CD4-positive, alpha-beta memory T cell (primary cell): ENCODE results near the gene SUMF2. TPM values are rescaled to one million over a fixed set of nuclear protein-coding genes. Genes with fewer than 3 reads are reported as not detected.
A peak's percentile ranks its signal among the peaks of the same experiment; 100 is the strongest.
"Not testable (repeated sequence)": the region's sequence is repeated elsewhere in the genome, so short reads cannot be mapped to it uniquely, and the experiment has no call there.

Source experiments
- CTCF ChIA-PET: fragments of 350-600 bp; sonication (Branson Sonifier 250); formaldehyde crosslinking; loops from one replicate; lab custom pipeline; 2021; ENCODE audit warnings: inconsistent platforms; ENCODE audit not compliant: partially characterized antibody; lab: Charles Lee
- POLR2A ChIA-PET: fragments of 350-600 bp; sonication (Branson Sonifier 250); formaldehyde crosslinking; loops from one replicate; lab custom pipeline; 2021; ENCODE audit not compliant: partially characterized antibody; lab: Charles Lee
- DNase-seq, 5 donors: peaks; one replicate each; pipeline versions ENCODE4 v3.0.0 to v3.0.0-alpha.2; 2020 to 2022; ENCODE audit warnings: mixed read lengths in 1 of 5
- H3K27ac ChIP-seq: one replicate; pipeline ENCODE4 v1.7.0; 2013; ENCODE audit warnings: low read depth, low read length
- H3K27me3 ChIP-seq: 2 replicates; pipeline ENCODE4 v1.7.0; 2013; ENCODE audit warnings: mild to moderate bottlenecking, low read length, moderate library complexity; ENCODE audit not compliant: insufficient read depth
- H3K36me3 ChIP-seq: 2 replicates; pipeline ENCODE4 v1.7.0; 2013; ENCODE audit warnings: mild to moderate bottlenecking, low read length, moderate library complexity; ENCODE audit not compliant: insufficient read depth
- H3K4me1 ChIP-seq: 2 replicates; pipeline ENCODE4 v1.7.0; 2013; ENCODE audit warnings: mild to moderate bottlenecking, low read length, moderate library complexity; ENCODE audit not compliant: insufficient read depth
- H3K4me3 ChIP-seq, 2 donors: one replicate each; pipeline ENCODE4 v1.7.0; 2013; ENCODE audit warnings: low read length in 2 of 2, mild to moderate bottlenecking in 1 of 2
- H3K9me3 ChIP-seq, 2 donors: one replicate each; pipeline ENCODE4 v1.7.0; 2013; ENCODE audit warnings: low read length in 2 of 2, control low read depth in 1 of 2; ENCODE audit not compliant: control insufficient read depth in 1 of 2
- H3K27ac Mint-ChIP-seq, 7 donors: one replicate each; pipeline ENCODE4 v1.8.0; 2020 to 2021; ENCODE audit warnings: mixed read lengths in 7 of 7, mild to moderate bottlenecking in 6 of 7, inconsistent platforms in 3 of 7, moderate library complexity in 3 of 7
- H3K27me3 Mint-ChIP-seq, 2 donors: one replicate each; pipeline ENCODE4 v1.8.0; 2020 to 2021; ENCODE audit warnings: mixed read lengths in 2 of 2
- H3K36me3 Mint-ChIP-seq, 2 donors: one replicate each; pipeline ENCODE4 v1.8.0; 2020 to 2021; ENCODE audit warnings: mixed read lengths in 2 of 2, inconsistent platforms in 1 of 2, mild to moderate bottlenecking in 1 of 2
- H3K4me1 Mint-ChIP-seq, 4 donors: one replicate each; pipeline ENCODE4 v1.8.0; 2020 to 2021; ENCODE audit warnings: mixed read lengths in 4 of 4, mild to moderate bottlenecking in 1 of 4
- H3K4me3 Mint-ChIP-seq, 8 donors: one replicate each; pipeline ENCODE4 v1.8.0; 2020 to 2021; ENCODE audit warnings: mixed read lengths in 8 of 8, mild to moderate bottlenecking in 7 of 8, moderate library complexity in 6 of 8, inconsistent platforms in 3 of 8
- H3K9me3 Mint-ChIP-seq, 8 donors: one replicate each; pipeline ENCODE4 v1.8.0; 2020 to 2021; ENCODE audit warnings: mixed read lengths in 8 of 8, mild to moderate bottlenecking in 5 of 8, inconsistent platforms in 3 of 8, moderate library complexity in 1 of 8
- intact Hi-C: fragments of 100-400 bp; cut with micrococcal nuclease; formaldehyde crosslinking; loops from one replicate; pipeline ENCODE4 v1.15.1; 2023
- polyA plus RNA-seq, 2 donors: library from polyadenylated mRNA; unstranded; fragments of 300-500 nt; fragmentation: Illumina TruSeq; gene quantifications; one replicate each; pipeline ENCODE4 v1.2.3, GENCODE V29; 2021
- total RNA-seq, 2 experiments: library from RNA; stranded (reverse); gene quantifications; one replicate each; pipeline ENCODE4 v1.2.3, GENCODE V29; 2021

Gene SUMF2
- total and polyA plus RNA-seq, 4 experiments from 2014 or later = 79.9 to 177 (median 164) TPM

DNA sequence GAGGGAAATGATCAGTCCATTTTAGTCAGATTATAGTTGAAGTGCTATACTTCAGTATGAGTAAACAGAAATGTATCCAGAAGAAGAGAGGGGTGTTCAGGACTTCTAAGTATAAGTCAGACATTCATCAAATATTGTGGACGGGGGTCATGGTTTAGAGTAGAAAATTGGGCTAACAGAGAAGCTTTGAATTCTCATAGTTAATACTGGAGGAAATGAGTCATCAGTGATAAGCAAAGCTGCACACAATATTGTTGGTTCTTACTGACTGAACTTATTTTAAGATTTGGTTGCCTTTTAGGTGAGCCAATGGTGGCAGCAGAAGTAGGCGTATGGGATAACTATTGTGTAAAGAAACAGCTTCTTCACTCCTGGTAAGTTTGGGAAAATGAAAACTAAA lies 1.7 kb upstream of the SUMF2 start:
- H3K27ac ChIP-seq = no peak overlapping the region
- Mint-ChIP-seq H3K4me3 (peak overlapping the region in 4 of 8 donors; percentile 3 to 58 (median 22)), H3K9me3 (peaks cover 0 to 2% (median 0%) of the 10 kb centered on the region in 8 donors), H3K27ac (peak overlapping the region in 5 of 7 donors; percentile 10 to 92 (median 77)), H3K27me3 (no peaks in the 10 kb centered on the region), H3K4me1 (peaks cover 21 to 35% (median 27%) of the 10 kb centered on the region in 4 donors), H3K36me3 (peaks cover 31 to 68% of the 10 kb centered on the region in 2 donors)
- ChIA-PET CTCF (interaction anchor here (1.1 to 1.4 kb wide), 4 partner anchors 9 to 98 kb away, joined by 3 to 4 read pairs (median 4); partner anchors contain the start of gene NIPSNAP2), POLR2A (interaction anchor here (1.2 to 5.4 kb wide), 2 partner anchors 9 to 29 kb away, joined by 6 to 87 read pairs; partner anchors contain the start of genes CCT6A and PSPH)
- intact Hi-C loops = no loop called here
- H3K4me1 ChIP-seq = peaks cover 22% of the 10 kb centered on the region
- no peak overlapping the region for H3K4me3 ChIP-seq
- H3K27me3 ChIP-seq = no peaks in the 10 kb centered on the region
- peaks cover 35% of the 10 kb centered on the region for H3K36me3 ChIP-seq
- no peak for DNase-seq
- H3K9me3 ChIP-seq = no peaks in the 10 kb centered on the region

DNA sequence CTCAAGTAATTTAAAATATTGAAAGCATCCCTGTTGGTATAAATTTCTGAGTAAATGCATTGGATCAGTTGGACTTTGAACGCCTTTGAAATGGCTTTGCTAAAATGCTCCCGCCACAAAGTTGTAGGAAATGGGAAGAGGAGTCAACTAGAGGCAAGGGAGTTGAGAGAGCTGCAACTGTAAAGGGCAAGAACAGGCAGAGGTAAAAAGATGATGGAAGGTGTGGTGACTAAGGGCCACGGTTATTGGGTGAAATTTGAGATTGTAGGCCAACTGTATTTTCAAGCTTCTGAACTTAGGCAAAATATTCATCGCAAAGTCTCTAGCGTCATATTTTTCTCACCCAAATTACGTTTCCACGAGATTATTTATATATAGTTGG lies 595 bp upstream of the SUMF2 start:
- ChIA-PET CTCF (interaction anchor here (1.1 to 3.2 kb wide), 4 partner anchors 10 to 100 kb away, joined by 4 to 40 read pairs (median 4); partner anchors contain the start of gene NIPSNAP2), POLR2A (interaction anchor here (0.7 to 5.4 kb wide), 4 partner anchors 10 to 492 kb away, joined by 3 to 87 read pairs (median 12); partner anchors contain the start of genes CCT6A and PSPH)
- H3K4me1 ChIP-seq = peaks cover 22% of the 10 kb centered on the region
- Mint-ChIP-seq H3K27me3 (no peaks in the 10 kb centered on the region), H3K4me1 (peaks cover 21 to 35% (median 27%) of the 10 kb centered on the region in 4 donors), H3K4me3 (peak overlapping the region; percentile 89 to 95 (median 94)), H3K36me3 (peaks cover 25 to 60% of the 10 kb centered on the region in 2 donors), H3K27ac (peak overlapping the region; percentile 90 to 98 (median 95)), H3K9me3 (peaks cover 0 to 2% (median 0%) of the 10 kb centered on the region in 8 donors)
- peak overlapping the region; percentile 72 for H3K27ac ChIP-seq
- peak overlapping the region in 1 of 2 donors; percentile 97 for H3K4me3 ChIP-seq
- no peaks in the 10 kb centered on the region for H3K27me3 ChIP-seq
- no peak for DNase-seq
- intact Hi-C loops = no loop called here
- H3K9me3 ChIP-seq = no peaks in the 10 kb centered on the region
- peaks cover 25% of the 10 kb centered on the region for H3K36me3 ChIP-seq

DNA sequence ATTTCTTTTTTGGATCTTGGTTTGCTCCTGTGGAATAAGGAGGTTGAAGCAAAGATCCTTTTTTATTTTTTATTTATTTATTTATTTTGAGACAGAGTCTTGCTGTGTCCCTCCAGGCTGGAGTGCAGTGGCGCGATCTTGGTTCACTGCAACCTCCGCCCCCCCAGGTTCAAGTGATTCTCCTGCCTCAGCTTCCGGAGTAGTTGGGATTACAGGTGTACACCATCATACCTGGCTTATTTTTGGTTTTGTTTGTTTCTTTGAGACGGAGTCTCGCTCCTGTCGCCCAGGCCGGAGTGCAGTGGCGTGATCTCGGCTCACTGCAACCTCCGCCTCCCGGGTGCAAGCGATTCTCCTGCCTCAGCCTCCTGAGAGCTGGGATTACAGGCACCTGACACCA lies 2.3 kb downstream of the SUMF2 start:
- intact Hi-C loops, H3K27me3 Mint-ChIP-seq, H3K27me3 ChIP-seq, DNase-seq, H3K9me3 ChIP-seq, H3K4me3 ChIP-seq, H3K9me3 Mint-ChIP-seq, H3K27ac ChIP-seq: not testable (repeated sequence)
- Mint-ChIP-seq H3K36me3 (peaks cover 24 to 48% of the 10 kb centered on the region in 2 donors), H3K27ac (peak overlapping the region in 1 of 7 donors; percentile 63), H3K4me1 (peaks cover 21 to 39% (median 28%) of the 10 kb centered on the region in 4 donors), H3K4me3 (peak overlapping the region in 1 of 8 donors; percentile 73)
- Histone ChIP-seq H3K36me3 (peaks cover 14% of the 10 kb centered on the region), H3K4me1 (peaks cover 22% of the 10 kb centered on the region)
- ChIA-PET POLR2A (interaction anchor here (1.8 to 5.4 kb wide), 2 partner anchors 13 to 40 kb away, joined by 4 to 87 read pairs; partner anchors contain the start of genes CCT6A, CHCHD2 and PSPH), CTCF (interaction anchor here (0.7 to 3.2 kb wide), 3 partner anchors 8 to 13 kb away, joined by 3 to 40 read pairs (median 4); no protein-coding TSS in a partner anchor)

DNA sequence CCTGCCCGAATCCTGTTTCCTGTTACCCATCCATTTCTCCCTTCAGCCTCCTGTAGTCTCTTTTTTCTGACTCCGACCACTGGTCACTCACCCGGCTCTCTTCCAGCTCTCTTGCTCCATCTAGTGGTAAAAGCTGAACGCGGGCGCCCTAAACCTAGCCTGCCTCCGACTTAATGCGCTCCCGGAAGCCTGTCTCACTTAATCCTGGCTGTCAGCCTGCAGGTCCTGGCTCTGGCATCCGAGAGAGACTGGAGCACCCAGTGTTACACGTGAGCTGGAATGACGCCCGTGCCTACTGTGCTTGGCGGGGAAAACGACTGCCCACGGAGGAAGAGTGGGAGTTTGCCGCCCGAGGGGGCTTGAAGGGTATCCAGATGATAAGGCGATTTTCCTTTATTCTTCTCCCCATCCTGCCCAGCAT lies 10.3 kb downstream of the SUMF2 start:
- peak overlapping the region in 6 of 7 donors; percentile 6 to 86 (median 72) for H3K27ac Mint-ChIP-seq
- no peak overlapping the region for H3K27ac ChIP-seq
- CTCF ChIA-PET = interaction anchor here (0.6 to 12.0 kb wide), 30 partner anchors 9 to 572 kb away, joined by 3 to 240 read pairs (median 6); partner anchors contain the start of genes CHCHD2, NIPSNAP2, PHKG1 and PSPH

DNA sequence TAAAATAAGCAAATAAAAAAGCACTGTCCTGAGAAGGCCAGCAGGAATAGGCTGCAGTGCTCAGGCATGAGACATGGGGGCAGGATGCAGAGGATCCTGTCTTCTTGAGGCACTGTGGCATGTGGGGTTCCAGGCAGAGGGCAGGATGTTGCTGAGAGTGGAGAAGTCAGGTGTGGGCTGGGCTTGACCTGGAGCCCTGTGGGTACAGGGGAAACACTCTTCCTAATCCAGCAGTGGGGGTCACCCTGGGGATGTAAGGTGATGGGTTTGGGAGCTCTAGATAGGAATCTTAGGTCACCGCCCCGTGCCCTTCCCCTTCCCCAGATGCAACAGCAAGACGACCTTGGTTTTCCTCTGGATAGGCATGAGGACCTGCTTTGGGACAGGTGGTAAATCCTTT lies 13.6 kb downstream of the SUMF2 start:
- intact Hi-C loops = no loop called here
- H3K4me1 ChIP-seq = no peaks in the 10 kb centered on the region
- no peak overlapping the region for H3K27ac ChIP-seq
- Mint-ChIP-seq H3K9me3 (no peaks in the 10 kb centered on the region), H3K4me1 (peaks cover 3 to 6% (median 6%) of the 10 kb centered on the region in 4 donors), H3K27ac (no peak overlapping the region), H3K36me3 (peaks cover 19 to 46% of the 10 kb centered on the region in 2 donors), H3K27me3 (no peaks in the 10 kb centered on the region), H3K4me3 (no peak overlapping the region)
- no peaks in the 10 kb centered on the region for H3K9me3 ChIP-seq
- H3K27me3 ChIP-seq = no peaks in the 10 kb centered on the region
- H3K36me3 ChIP-seq = peaks cover 14% of the 10 kb centered on the region
- POLR2A ChIA-PET = interaction anchor here (1.7 kb wide), 1 partner anchor 13 kb away, joined by 5 read pairs; the partner anchor contains the start of gene SUMF2
- CTCF ChIA-PET = interaction anchor here (0.6 to 12.0 kb wide), 3 partner anchors 11 to 72 kb away, joined by 3 to 240 read pairs (median 4); partner anchors contain the start of gene SUMF2
- no peak overlapping the region for H3K4me3 ChIP-seq
- DNase-seq = no peak

More for the DNA sequence above, 10.3 kb downstream of the SUMF2 start:
- Mint-ChIP-seq H3K36me3 (peaks cover 19 to 34% of the 10 kb centered on the region in 2 donors), H3K27me3 (no peaks in the 10 kb centered on the region), H3K9me3 (no peaks in the 10 kb centered on the region), H3K4me3 (no peak overlapping the region), H3K4me1 (peaks cover 3 to 6% (median 6%) of the 10 kb centered on the region in 4 donors)
- Histone ChIP-seq H3K27me3 (no peaks in the 10 kb centered on the region), H3K36me3 (peaks cover 18% of the 10 kb centered on the region), H3K4me1 (no peaks in the 10 kb centered on the region), H3K9me3 (no peaks in the 10 kb centered on the region), H3K4me3 (no peak overlapping the region)
- POLR2A ChIA-PET = interaction anchor here (1.0 to 3.6 kb wide), 2 partner anchors 10 to 433 kb away, joined by 3 to 22 read pairs; partner anchors contain the start of gene SUMF2
- intact Hi-C loops = loop anchor here (1.0 kb wide), 2 partner anchors 69 to 433 kb away; no protein-coding TSS in a partner anchor
- peak; percentile 50 to 71 (median 56) for DNase-seq

DNA sequence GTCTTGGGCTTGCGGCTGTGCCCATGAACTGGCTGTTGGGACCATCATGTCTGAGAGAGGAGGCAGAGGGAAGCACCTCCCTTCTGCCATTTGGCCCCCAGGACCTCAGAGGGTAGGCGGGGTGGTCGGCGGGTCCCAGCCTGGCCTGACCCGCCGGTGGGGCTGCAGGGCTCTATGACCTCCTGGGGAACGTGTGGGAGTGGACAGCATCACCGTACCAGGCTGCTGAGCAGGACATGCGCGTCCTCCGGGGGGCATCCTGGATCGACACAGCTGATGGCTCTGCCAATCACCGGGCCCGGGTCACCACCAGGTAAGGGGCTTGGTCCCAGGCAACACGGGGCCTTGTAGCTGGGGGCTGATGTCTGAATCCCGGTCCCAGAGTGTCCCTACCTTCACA lies 14.1 kb downstream of the SUMF2 start:
- Mint-ChIP-seq H3K9me3 (no peaks in the 10 kb centered on the region), H3K4me3 (no peak overlapping the region), H3K4me1 (peaks cover 3 to 6% (median 5%) of the 10 kb centered on the region in 4 donors), H3K36me3 (peaks cover 19 to 42% of the 10 kb centered on the region in 2 donors), H3K27me3 (no peaks in the 10 kb centered on the region), H3K27ac (no peak overlapping the region)
- no peaks in the 10 kb centered on the region for H3K27me3 ChIP-seq
- H3K9me3 ChIP-seq = no peaks in the 10 kb centered on the region
- H3K27ac ChIP-seq = no peak overlapping the region
- no peak overlapping the region for H3K4me3 ChIP-seq
- intact Hi-C loops = no loop called here
- H3K4me1 ChIP-seq = no peaks in the 10 kb centered on the region
- ChIA-PET POLR2A (interaction anchor here (1.7 kb wide), 1 partner anchor 13 kb away, joined by 5 read pairs; the partner anchor contains the start of gene SUMF2), CTCF (interaction anchor here (0.6 to 12.0 kb wide), 3 partner anchors 12 to 73 kb away, joined by 3 to 240 read pairs (median 4); partner anchors contain the start of gene SUMF2)
- peaks cover 14% of the 10 kb centered on the region for H3K36me3 ChIP-seq
- no peak for DNase-seq
